Activated CD4-positive, alpha-beta T cell treated with anti-CD3 and anti-CD28 coated beads, Interleukin-2, amount 50 U/mL, for 1 hour (primary cell): ENCODE results near the gene MDM2.
"Not testable (repeated sequence)": the region's sequence is repeated elsewhere in the genome, so short reads cannot be mapped to it uniquely, and the experiment has no call there.

ENCODE experiments used
- DNase-seq: peaks from one replicate; pipeline ENCODE4 v3.0.0-alpha.2; 2020

Gene MDM2

DNA sequence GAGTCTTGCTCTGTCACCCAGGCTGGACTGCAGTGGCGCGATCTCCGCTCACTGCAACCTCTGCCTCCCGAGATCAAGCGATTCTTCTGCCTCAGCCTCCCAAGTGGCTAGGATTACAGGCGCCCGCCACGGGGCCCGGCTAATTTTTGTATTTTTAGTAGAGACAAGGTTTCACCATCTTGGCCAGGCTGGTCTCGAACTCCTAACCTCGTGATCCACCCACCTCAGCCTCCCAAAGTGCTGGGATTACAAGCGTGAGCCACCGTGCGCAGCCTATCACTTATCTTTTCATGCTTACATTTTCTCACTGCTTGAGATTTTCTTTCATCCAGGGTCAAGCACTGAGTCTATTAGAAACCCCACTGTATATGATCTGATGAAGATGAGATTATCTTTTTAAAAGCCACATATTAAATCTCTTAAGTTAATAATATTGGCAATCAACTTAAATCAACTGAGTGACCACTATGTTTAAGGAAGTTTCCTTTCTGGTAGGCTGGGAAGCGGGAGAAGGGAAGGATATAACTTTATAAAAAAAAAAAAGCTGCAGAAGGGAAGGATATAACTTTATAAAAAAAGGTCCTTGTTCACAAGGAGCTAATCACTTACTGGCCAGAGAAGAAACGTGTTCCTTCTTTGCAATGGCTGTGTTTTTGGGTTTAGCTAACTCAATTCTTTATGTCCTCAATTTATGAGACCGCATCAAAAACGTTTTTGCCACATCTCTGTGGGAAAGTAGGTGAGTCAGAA is 1.3 kb upstream of the MDM2 start:
- DNase-seq, result no peak

- DNase-seq, result not testable (repeated sequence)
Measured at GRCh38 chr12:68807274-68807575, 752 bp upstream of the MDM2 start.

DNA sequence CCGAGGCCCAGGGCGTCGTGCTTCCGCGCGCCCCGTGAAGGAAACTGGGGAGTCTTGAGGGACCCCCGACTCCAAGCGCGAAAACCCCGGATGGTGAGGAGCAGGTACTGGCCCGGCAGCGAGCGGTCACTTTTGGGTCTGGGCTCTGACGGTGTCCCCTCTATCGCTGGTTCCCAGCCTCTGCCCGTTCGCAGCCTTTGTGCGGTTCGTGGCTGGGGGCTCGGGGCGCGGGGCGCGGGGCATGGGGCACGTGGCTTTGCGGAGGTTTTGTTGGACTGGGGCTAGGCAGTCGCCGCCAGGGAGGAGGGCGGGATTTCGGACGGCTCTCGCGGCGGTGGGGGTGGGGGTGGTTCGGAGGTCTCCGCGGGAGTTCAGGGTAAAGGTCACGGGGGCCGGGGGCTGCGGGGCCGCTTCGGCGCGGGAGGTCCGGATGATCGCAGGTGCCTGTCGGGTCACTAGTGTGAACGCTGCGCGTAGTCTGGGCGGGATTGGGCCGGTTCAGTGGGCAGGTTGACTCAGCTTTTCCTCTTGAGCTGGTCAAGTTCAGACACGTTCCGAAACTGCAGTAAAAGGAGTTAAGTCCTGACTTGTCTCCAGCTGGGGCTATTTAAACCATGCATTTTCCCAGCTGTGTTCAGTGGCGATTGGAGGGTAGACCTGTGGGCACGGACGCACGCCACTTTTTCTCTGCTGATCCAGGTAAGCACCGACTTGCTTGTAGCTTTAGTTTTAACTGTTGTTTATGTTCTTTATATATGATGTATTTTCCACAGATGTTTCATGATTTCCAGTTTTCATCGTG is 612 bp downstream of the MDM2 start:
- DNase-seq, result peak; percentile 37

DNA sequence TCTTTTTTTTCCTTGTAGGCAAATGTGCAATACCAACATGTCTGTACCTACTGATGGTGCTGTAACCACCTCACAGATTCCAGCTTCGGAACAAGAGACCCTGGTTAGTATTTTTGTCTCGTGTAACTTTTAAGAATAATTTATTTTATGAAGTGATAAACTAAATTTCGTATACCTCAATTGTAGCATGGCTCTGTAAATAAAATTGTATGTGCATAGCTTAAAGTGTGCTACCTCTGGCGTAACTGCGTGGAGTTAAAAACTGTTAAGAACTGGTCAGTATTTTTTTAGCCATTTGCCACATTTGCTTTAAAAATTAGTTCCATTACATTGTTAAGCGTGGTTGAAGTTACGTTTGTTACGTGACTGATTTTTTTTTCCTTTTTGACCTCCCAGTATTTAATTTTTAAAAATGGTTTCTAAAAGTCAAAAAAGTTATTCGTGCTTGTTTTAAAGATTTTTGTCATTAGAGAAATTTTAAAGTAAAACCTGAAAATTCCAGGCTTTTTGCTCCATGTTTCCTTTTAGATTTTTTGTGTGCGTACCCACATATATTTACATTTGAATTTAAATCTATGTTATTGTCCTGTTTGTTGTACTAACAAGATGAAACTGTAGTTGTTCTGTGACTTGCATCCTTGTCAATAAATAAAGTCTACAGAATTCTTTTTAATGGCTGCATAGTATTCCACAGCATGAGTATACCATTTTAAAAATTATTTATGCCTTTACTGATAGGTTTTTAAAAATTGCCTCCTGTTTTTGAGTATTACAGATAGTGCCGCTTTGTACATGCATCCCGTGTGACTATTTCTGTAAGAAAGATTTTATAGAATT is 1.4 kb downstream of the MDM2 start:
- DNase-seq, result no peak

GRCh38 chr12:68810027-68810389 is 2.0 kb downstream of the MDM2 start:
- not testable (repeated sequence) for DNase-seq

GRCh38 chr12:68811573-68811972 is 3.6 kb downstream of the MDM2 start:
- DNase-seq, result not testable (repeated sequence)

GRCh38 chr12:68812553-68813241 is 4.7 kb downstream of the MDM2 start:
- DNase-seq, result no peak

DNA sequence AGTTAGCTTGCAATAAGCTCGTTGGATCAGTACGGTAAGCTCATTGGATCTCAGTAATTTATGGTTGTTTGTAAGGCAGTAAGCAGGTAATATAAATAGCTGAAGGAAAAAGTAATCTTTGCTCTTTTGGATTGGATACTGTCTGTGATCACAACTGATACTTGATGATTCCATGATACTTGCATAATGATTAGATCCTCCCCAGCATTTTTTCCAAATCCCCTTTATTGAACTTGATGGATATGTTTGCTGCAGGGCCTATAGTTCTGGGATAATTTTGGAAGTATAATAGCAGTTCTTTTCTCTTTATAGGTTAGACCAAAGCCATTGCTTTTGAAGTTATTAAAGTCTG is 5.2 kb downstream of the MDM2 start:
- no peak for DNase-seq

- DNase-seq, result no peak
Measured at GRCh38 chr12:68814490-68815231, 6.7 kb downstream of the MDM2 start.

DNA sequence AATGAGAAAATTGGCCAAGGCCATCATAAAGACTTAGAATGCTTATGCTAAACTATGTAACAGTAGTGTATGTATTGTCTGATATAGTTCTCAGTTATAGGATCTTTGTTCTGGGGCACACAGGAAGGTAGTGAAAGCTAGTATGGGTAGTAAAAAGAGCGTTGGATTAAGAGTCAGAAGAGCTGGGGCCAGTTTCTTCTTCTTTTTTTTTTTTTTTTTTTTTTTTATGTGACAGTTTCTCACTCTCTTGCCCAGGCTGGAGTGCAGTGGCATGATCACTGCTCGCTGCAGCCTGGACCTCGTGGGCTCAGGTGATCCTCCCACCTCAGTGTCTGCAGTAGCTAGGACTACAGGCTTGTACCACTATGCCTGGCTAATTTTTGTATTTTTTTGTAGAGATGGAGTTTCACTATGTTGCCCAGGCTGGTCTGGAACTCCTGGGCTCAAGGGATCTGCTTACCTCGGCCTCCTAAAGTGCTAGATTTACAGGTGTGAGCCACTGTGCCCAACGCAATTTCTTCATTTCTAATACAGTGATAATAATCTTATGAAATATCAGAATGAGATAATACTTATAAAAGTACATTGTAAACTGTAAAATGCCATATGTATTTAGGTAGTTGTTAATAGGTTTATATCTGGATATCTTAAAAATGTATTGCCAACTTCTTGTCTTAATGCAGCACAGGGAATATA is 7.4 kb downstream of the MDM2 start:
- DNase-seq, result no peak

GRCh38 chr12:68815928-68816800 is 8.2 kb downstream of the MDM2 start:
- no peak for DNase-seq

- DNase-seq, result not testable (repeated sequence)
Measured at GRCh38 chr12:68819481-68819880, 11.5 kb downstream of the MDM2 start.

GRCh38 chr12:68821357-68822188 is 13.6 kb downstream of the MDM2 start:
- no peak for DNase-seq

DNA sequence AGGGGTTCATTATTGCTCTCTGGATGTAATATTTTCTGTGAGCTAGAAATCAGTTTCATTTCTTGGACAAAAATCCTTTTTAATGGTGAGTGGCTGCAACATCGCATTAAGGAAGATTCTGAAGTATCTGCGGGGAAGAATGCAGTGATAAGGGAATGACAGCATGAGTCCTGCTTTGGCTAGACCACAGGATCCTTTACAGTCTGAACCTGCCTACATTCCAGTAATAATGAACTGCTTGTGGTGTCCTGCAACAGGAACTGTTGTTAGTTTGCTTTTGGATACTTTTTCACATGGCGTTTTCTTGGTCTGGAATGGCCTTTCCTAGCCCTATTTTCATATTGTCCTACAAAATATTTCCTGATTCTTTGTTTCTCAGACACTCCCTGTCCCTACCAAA is 15.7 kb downstream of the MDM2 start:
- DNase-seq, result no peak

DNA sequence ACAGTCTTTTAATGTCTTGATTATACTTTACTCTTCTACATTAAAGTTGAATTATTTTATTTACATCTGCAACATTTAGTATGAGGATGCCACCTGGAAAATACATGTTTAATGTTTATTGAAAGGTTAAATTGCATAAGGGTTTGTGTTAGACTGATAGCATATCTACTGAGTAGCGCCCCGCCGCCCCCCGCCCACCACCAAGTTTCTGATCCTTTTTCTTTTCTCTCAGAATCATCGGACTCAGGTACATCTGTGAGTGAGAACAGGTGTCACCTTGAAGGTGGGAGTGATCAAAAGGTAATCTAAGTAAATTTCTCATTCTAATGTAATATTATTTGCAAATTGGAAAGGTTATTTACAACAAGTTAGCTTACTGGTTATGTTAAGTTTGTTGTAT is 16.2 kb downstream of the MDM2 start:
- no peak for DNase-seq

GRCh38 chr12:68824597-68825250 is 16.7 kb downstream of the MDM2 start:
- DNase-seq, result no peak

DNA sequence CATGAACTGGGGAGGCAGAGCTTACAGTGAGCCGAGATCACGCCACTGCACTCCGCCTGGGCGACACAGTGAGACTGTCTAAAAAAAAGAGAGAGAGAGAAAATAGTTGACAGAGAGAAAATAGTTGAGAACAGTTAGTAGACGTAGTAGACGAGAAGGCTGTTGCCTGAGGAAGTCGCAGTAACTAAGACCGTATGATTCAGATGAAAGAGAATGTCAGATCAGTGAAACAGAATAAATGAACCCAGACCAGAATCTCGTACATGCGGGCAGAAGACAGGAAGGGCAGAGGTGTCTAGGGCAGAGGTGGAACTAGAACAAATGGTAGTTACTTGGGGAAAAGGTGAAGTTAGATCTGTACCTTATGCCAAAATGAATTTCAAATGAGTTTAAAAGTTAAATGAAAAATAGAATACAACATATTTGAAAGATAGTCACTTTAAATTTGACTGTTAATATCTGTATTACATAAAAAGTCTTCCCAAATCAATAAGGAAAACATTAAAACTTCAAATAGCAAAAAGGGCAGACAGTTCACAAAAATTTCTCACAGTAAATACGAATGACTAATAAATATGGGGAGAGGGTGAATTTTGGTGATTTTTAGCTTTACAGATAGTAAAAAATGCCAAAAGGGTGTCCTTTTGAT is 17.7 kb downstream of the MDM2 start:
- no peak for DNase-seq

GRCh38 chr12:68827895-68828671 is 20.1 kb downstream of the MDM2 start:
- DNase-seq, result no peak
